ENCODE results near the gene C19orf33.
"Not testable (repeated sequence)": the region's sequence is repeated elsewhere in the genome, so short reads cannot be mapped to it uniquely, and the experiment has no call there.

C19orf33 gene

GRCh38 chr19:38303517-38304351 is at the start of gene C19orf33:
C19orf33 (plus strand) TSS chr19:38304251; CDS start chr19:38304262, 11 bp downstream.
- no peak for DNase-seq

- no peak for DNase-seq
Measured at GRCh38 chr19:38255383-38256014, 48.6 kb upstream of the C19orf33 start.

- not testable (repeated sequence) for DNase-seq
Measured at GRCh38 chr19:38261942-38262341, 42.1 kb upstream of the C19orf33 start.

GRCh38 chr19:38262585-38263268 is 41.3 kb upstream of the C19orf33 start:
- no peak for DNase-seq

GRCh38 chr19:38263689-38264485 is 40.2 kb upstream of the C19orf33 start:
- peak; percentile 99 for DNase-seq

GRCh38 chr19:38264486-38265212 is 39.4 kb upstream of the C19orf33 start, which contains the start of gene SPINT2:
SPINT2 (plus strand) TSS chr19:38264573; CDS start chr19:38264893, 320 bp downstream.
- DNase-seq: peak; percentile 90

- peak; percentile 83 for DNase-seq
Measured at GRCh38 chr19:38265213-38265861, 38.7 kb upstream of the C19orf33 start.

GRCh38 chr19:38265921-38266429 is 38.1 kb upstream of the C19orf33 start:
- peak; percentile 75 for DNase-seq

GRCh38 chr19:38266981-38267597 is 37.0 kb upstream of the C19orf33 start:
- no peak for DNase-seq

GRCh38 chr19:38267761-38268483 is 36.1 kb upstream of the C19orf33 start:
- DNase-seq: no peak

- no peak for DNase-seq
Measured at GRCh38 chr19:38268539-38268938, 35.5 kb upstream of the C19orf33 start.

- DNase-seq: no peak
Measured at GRCh38 chr19:38270587-38271167, 33.4 kb upstream of the C19orf33 start.

GRCh38 chr19:38273499-38273898 is 30.6 kb upstream of the C19orf33 start:
- DNase-seq: no peak

- DNase-seq: no peak
Measured at GRCh38 chr19:38274739-38275138, 29.3 kb upstream of the C19orf33 start.

GRCh38 chr19:38276942-38277517 is 27.0 kb upstream of the C19orf33 start:
- no peak for DNase-seq

- DNase-seq: no peak
Measured at GRCh38 chr19:38277549-38277948, 26.5 kb upstream of the C19orf33 start.

- no peak for DNase-seq
Measured at GRCh38 chr19:38277969-38278680, 25.9 kb upstream of the C19orf33 start.

GRCh38 chr19:38278751-38279150 is 25.3 kb upstream of the C19orf33 start:
- no peak for DNase-seq
